Body of pancreas (tissue), 4 donors: Measurements from ENCODE around the gene SSTR3.

ENCODE experiments used
- CTCF ChIP-seq, 7 experiments: fragments of 450-650 bp in 4 of 7; fragments of 200-600 bp in 3 of 7; sonication (generic) in 3 of 7; IDR thresholded peaks; one replicate each; pipeline ENCODE4 v1.5.1; 2016 to 2019; ENCODE audit warnings: antibody characterized with exemption in 7 of 7
- POLR2A ChIP-seq, 3 donors: fragments of 450-650 bp; IDR thresholded peaks; one replicate each; pipeline ENCODE4 v1.6.1; 2016; ENCODE audit warnings: antibody characterized with exemption in 3 of 3, mild to moderate bottlenecking in 2 of 3

GRCh38 chr22:37255558-37256006 lies 43.3 kb upstream of the SSTR3 start:
- TF ChIP-seq CTCF (IDR thresholded peaks at IDR 0.05): no peak
- TF ChIP-seq POLR2A (IDR thresholded peaks at IDR 0.05): no peak
